H9 (cell line): ENCODE results near the gene MED25. TPM values are rescaled to one million over a fixed set of nuclear protein-coding genes. Genes with fewer than 3 reads are reported as not detected.
A peak's percentile ranks its signal among the peaks of the same experiment; 100 is the strongest.

ENCODE experiments used
- DNase-seq: peaks from one replicate; pipeline ENCODE4 v3.0.0-alpha.2; 2017
- H2AFZ ChIP-seq: one replicate; pipeline ENCODE4 v1.6.1; 2013; ENCODE audit warnings: mild to moderate bottlenecking, low read length, control low read depth, moderate library complexity
- H2AK5ac ChIP-seq: 2 replicates; pipeline ENCODE4 v1.6.1; 2013; ENCODE audit warnings: low read length, control low read depth, mixed read lengths; ENCODE audit not compliant: insufficient read length
- H2BK120ac ChIP-seq: one replicate; pipeline ENCODE4 v1.6.1; 2013; ENCODE audit warnings: low read depth, mild to moderate bottlenecking, low read length, control low read depth, inconsistent platforms; ENCODE audit not compliant: poor library complexity, severe bottlenecking
- H2BK12ac ChIP-seq: 2 replicates; pipeline ENCODE4 v1.6.1; 2013; ENCODE audit warnings: low read length, control low read depth, mixed read lengths, low read depth; ENCODE audit not compliant: insufficient read length
- H2BK15ac ChIP-seq: 2 replicates; pipeline ENCODE4 v1.6.1; 2013; ENCODE audit warnings: low read depth, low read length, control low read depth
- H2BK20ac ChIP-seq: one replicate; pipeline ENCODE4 v1.6.1; 2013; ENCODE audit warnings: low read depth, mild to moderate bottlenecking, low read length, control low read depth, inconsistent platforms; ENCODE audit not compliant: poor library complexity, severe bottlenecking
- H2BK5ac ChIP-seq: 2 replicates; pipeline ENCODE4 v1.6.1; 2013; ENCODE audit warnings: low read length, control low read depth, mixed read lengths; ENCODE audit not compliant: insufficient read length
- H3K14ac ChIP-seq: 2 replicates; pipeline ENCODE4 v1.6.1; 2013; ENCODE audit warnings: low read length, control low read depth; ENCODE audit not compliant: insufficient read depth
- H3K18ac ChIP-seq: 2 replicates; pipeline ENCODE4 v1.6.1; 2013; ENCODE audit warnings: low read depth, mild to moderate bottlenecking, mixed read lengths, low read length, control low read depth; ENCODE audit not compliant: insufficient read length
- H3K23ac ChIP-seq: 2 replicates; pipeline ENCODE4 v1.6.1; 2013; ENCODE audit warnings: low read length, control low read depth, mixed read lengths, low read depth; ENCODE audit not compliant: insufficient read length
- H3K23me2 ChIP-seq: 2 replicates; pipeline ENCODE4 v1.6.1; 2013; ENCODE audit warnings: low read depth, mild to moderate bottlenecking, mixed read lengths, low read length, control low read depth; ENCODE audit not compliant: insufficient read length, poor library complexity, severe bottlenecking
- H3K27ac ChIP-seq: 2 replicates; pipeline ENCODE4 v1.5.1; 2013; ENCODE audit warnings: low read length, control low read depth, mixed read lengths, low read depth; ENCODE audit not compliant: insufficient read length
- H3K27me3 ChIP-seq: 2 replicates; pipeline ENCODE4 v1.6.1; 2013; ENCODE audit warnings: low read length, control low read depth, inconsistent platforms; ENCODE audit not compliant: insufficient read depth
- H3K4ac ChIP-seq: 2 replicates; pipeline ENCODE4 v1.6.1; 2013; ENCODE audit warnings: low read depth, mild to moderate bottlenecking, control low read depth, inconsistent platforms, low read length, moderate library complexity
- H3K4me1 ChIP-seq: 2 replicates; pipeline ENCODE4 v1.6.1; 2013; ENCODE audit warnings: low read length, control low read depth, inconsistent platforms; ENCODE audit not compliant: insufficient read depth
- H3K4me2 ChIP-seq: 2 replicates; pipeline ENCODE4 v1.6.1; 2013; ENCODE audit warnings: low read length, control low read depth, mixed read lengths; ENCODE audit not compliant: insufficient read length, insufficient read depth
- H3K56ac ChIP-seq: 2 replicates; pipeline ENCODE4 v1.6.1; 2013; ENCODE audit warnings: low read depth, mild to moderate bottlenecking, mixed read lengths, low read length, control low read depth; ENCODE audit not compliant: insufficient read length
- H3K79me1 ChIP-seq: 2 replicates; pipeline ENCODE4 v1.6.1; 2013; ENCODE audit warnings: low read depth, mild to moderate bottlenecking, moderate library complexity, low read length, control low read depth, inconsistent platforms; ENCODE audit not compliant: insufficient read depth, poor library complexity, severe bottlenecking
- H3K79me2 ChIP-seq: 2 replicates; pipeline ENCODE4 v1.6.1; 2013; ENCODE audit warnings: low read length, control low read depth, inconsistent platforms; ENCODE audit not compliant: insufficient read depth
- H3K9ac ChIP-seq: 2 replicates; pipeline ENCODE4 v1.6.1; 2013; ENCODE audit warnings: low read length, control low read depth, mixed read lengths; ENCODE audit not compliant: insufficient read length; ENCODE audit errors: extremely low read depth
- H3K9me3 ChIP-seq: one replicate; pipeline ENCODE4 v1.6.1; 2013; ENCODE audit warnings: low read depth, low read length, inconsistent platforms; ENCODE audit not compliant: control insufficient read depth
- H3T11ph ChIP-seq: one replicate; pipeline ENCODE4 v1.6.1; 2013; ENCODE audit warnings: mild to moderate bottlenecking, low read length, control low read depth, inconsistent platforms
- H4K20me1 ChIP-seq: one replicate; pipeline ENCODE4 v1.6.1; 2013; ENCODE audit not compliant: control insufficient read depth, insufficient read length, insufficient read depth
- H4K5ac ChIP-seq: 2 replicates; pipeline ENCODE4 v1.6.1; 2013; ENCODE audit warnings: low read depth, mild to moderate bottlenecking, mixed read lengths, low read length, control low read depth; ENCODE audit not compliant: insufficient read length
- H4K8ac ChIP-seq: replicated peaks from 2 replicates; pipeline ENCODE4 v1.6.1; 2013; ENCODE audit warnings: low read length, control low read depth, mixed read lengths, low read depth; ENCODE audit not compliant: insufficient read length
- H4K91ac ChIP-seq: 2 replicates; pipeline ENCODE4 v1.6.1; 2013; ENCODE audit warnings: low read depth, mild to moderate bottlenecking, moderate library complexity, mixed read lengths, low read length, control low read depth; ENCODE audit not compliant: insufficient read length
- H3K27ac Mint-ChIP-seq, 3 experiments: 2 replicates in 2 of 3; 3 replicates in 1 of 3; pipeline ENCODE4 v1.8.0; 2020 to 2021; ENCODE audit warnings: mixed read lengths in 3 of 3, mild to moderate bottlenecking in 1 of 3, moderate library complexity in 1 of 3
- H3K27me3 Mint-ChIP-seq: 2 replicates; pipeline ENCODE4 v1.8.0; 2021; ENCODE audit warnings: low read depth, mild to moderate bottlenecking, moderate library complexity, mixed read lengths
- H3K36me3 Mint-ChIP-seq, 3 experiments: 2 replicates in 2 of 3; 3 replicates in 1 of 3; pipeline ENCODE4 v1.8.0; 2020 to 2021; ENCODE audit warnings: low read depth in 3 of 3, mixed read lengths in 3 of 3; ENCODE audit not compliant: insufficient read depth in 1 of 3
- H3K4me1 Mint-ChIP-seq, 2 experiments: 2 replicates each; pipeline ENCODE4 v1.8.0; 2020; ENCODE audit warnings: mixed read lengths in 2 of 2
- H3K4me3 Mint-ChIP-seq, 2 experiments: 2 replicates in 1 of 2; 3 replicates in 1 of 2; pipeline ENCODE4 v1.8.0; 2020 to 2021; ENCODE audit warnings: mild to moderate bottlenecking in 2 of 2, mixed read lengths in 2 of 2, moderate library complexity in 1 of 2
- H3K9me3 Mint-ChIP-seq, 2 experiments: 2 replicates in 1 of 2; 3 replicates in 1 of 2; pipeline ENCODE4 v1.8.0; 2020; ENCODE audit warnings: mild to moderate bottlenecking in 2 of 2, mixed read lengths in 2 of 2, moderate library complexity in 1 of 2
- CTCF ChIP-seq: fragments of 200-600 bp; sonication (generic); conservative IDR thresholded peaks from 3 replicates; pipeline ENCODE4 v1.8.0; 2021; ENCODE audit warnings: antibody characterized with exemption, mild to moderate bottlenecking
- WGBS: extraction: QIAGEN DNeasy Blood & Tissue Kit; methylation state at CpG from one replicate; pipeline ENCODE4 v1.1.7; 2013; ENCODE audit warnings: missing lambda C conversion rate, low lambda C conversion rate, mixed read lengths; ENCODE audit not compliant: insufficient read length; ENCODE audit errors: extremely low coverage; 5-methylcytosine and 5-hydroxymethylcytosine counted together
- total RNA-seq: library from RNA; stranded (reverse); gene quantifications from 2 replicates; pipeline ENCODE4 v1.2.1, GENCODE V29; 2021

Gene MED25
- total RNA-seq, 1 experiment from 2014 or later = 77.5 TPM

- Histone ChIP-seq H2BK20ac (no peak overlapping the region), H3K18ac (no peak overlapping the region), H4K20me1 (peaks cover 2% of the 10 kb centered on the region), H3K79me2 (no peaks in the 10 kb centered on the region), H3K27ac (no peak overlapping the region), H3K79me1 (no peaks in the 10 kb centered on the region), H3K4me2 (no peak overlapping the region), H3K56ac (no peak overlapping the region), H3K9me3 (no peaks in the 10 kb centered on the region), H3K4me1 (no peaks in the 10 kb centered on the region), H2BK15ac (no peak overlapping the region), H2AFZ (no peak overlapping the region), H3K14ac (no peak overlapping the region), H2BK5ac (no peak overlapping the region), H3T11ph (no peak overlapping the region), H3K9ac (no peak overlapping the region), H3K27me3 (no peaks in the 10 kb centered on the region), H4K5ac (no peak overlapping the region), H4K8ac (no peak overlapping the region), H2BK120ac (no peak overlapping the region), H3K23me2 (no peaks in the 10 kb centered on the region), H4K91ac (no peak overlapping the region), H3K23ac (no peak overlapping the region), H2AK5ac (no peak overlapping the region), H2BK12ac (no peak overlapping the region), H3K4ac (no peak overlapping the region)
- DNase-seq = no peak
- whole genome bisulfite sequencing = no CpG with 5 or more reads among the region's 32 CpGs
- H3K36me3 Mint-ChIP-seq = peaks cover 27 to 59% (median 48%) of the 10 kb centered on the region in 3 experiments; a peak in 6 of 7 replicates
- H3K4me1 Mint-ChIP-seq = peaks cover 5 to 28% of the 10 kb centered on the region in 2 experiments
- H3K27ac Mint-ChIP-seq = peak overlapping the region in 1 of 3 experiments; percentile 24; a peak in 1 of 7 replicates
- H3K27me3 Mint-ChIP-seq = no peaks in the 10 kb centered on the region
- H3K9me3 Mint-ChIP-seq = no peaks in the 10 kb centered on the region; a peak in 1 of 5 replicates
- TF ChIP-seq CTCF = no peak
- no peak overlapping the region for H3K4me3 Mint-ChIP-seq
Measured at GRCh38 chr19:49801401-49801888, 16.6 kb upstream of the MED25 start.
